IMR-90 (cell line): ENCODE measurements around the gene ADM5. TPM values are rescaled to one million over a fixed set of nuclear protein-coding genes. Genes with fewer than 3 reads are reported as not detected.

ENCODE experiments used
- ATAC-seq: fragments of 200-7000 bp; cut with Tn5 transposase; 2 replicates; pipeline ENCODE4 v1.9.1; 2020; ENCODE audit warnings: low read depth, mild to moderate bottlenecking, moderate library complexity
- BruUV-seq: library from RNA; stranded (reverse); fragments of 400-500 nt; replicated peaks from 2 replicates; lab custom pipeline; 2021; lab: Mats Ljungman, UMichigan
- CTCF ChIA-PET: fragments of 300-600 bp; formaldehyde crosslinking; extraction: SDS; loops from one replicate; lab custom pipeline; 2021; ENCODE audit warnings: antibody characterized with exemption; lab: Yijun Ruan, JAX
- POLR2A ChIA-PET: fragments of 300-600 bp; sonication (Branson Sonifier 250); formaldehyde crosslinking; loops from one replicate; lab custom pipeline; 2022; ENCODE audit warnings: antibody characterized with exemption; ENCODE audit not compliant: unreplicated experiment; lab: Charles Lee
- DNase-seq: peaks from one replicate; pipeline ENCODE4 v3.0.0; 2013
- H2AFZ ChIP-seq: replicated peaks from 2 replicates; pipeline ENCODE3; 2013; ENCODE audit warnings: low read length, mild to moderate bottlenecking; ENCODE audit not compliant: poor library complexity
- H2AK5ac ChIP-seq: 2 replicates; pipeline ENCODE4 v1.6.1; 2013; ENCODE audit warnings: low read depth, low read length, inconsistent platforms
- H2AK9ac ChIP-seq: replicated peaks from 2 replicates; pipeline ENCODE3; 2013; ENCODE audit warnings: mild to moderate bottlenecking, low read depth, low read length, moderate library complexity; ENCODE audit not compliant: poor library complexity
- H2BK120ac ChIP-seq: 2 replicates; pipeline ENCODE4 v1.6.1; 2013; ENCODE audit warnings: low read depth, low read length, inconsistent platforms
- H2BK15ac ChIP-seq: 3 replicates; pipeline ENCODE4 v1.6.1; 2013; ENCODE audit warnings: low read depth, low read length, inconsistent platforms
- H2BK20ac ChIP-seq: 2 replicates; pipeline ENCODE4 v1.6.1; 2013; ENCODE audit warnings: low read depth, mild to moderate bottlenecking, inconsistent platforms, low read length, moderate library complexity
- H2BK5ac ChIP-seq: 2 replicates; pipeline ENCODE4 v1.6.1; 2013; ENCODE audit warnings: mild to moderate bottlenecking, low read depth, low read length, inconsistent platforms; ENCODE audit not compliant: poor library complexity, severe bottlenecking
- H3K14ac ChIP-seq: replicated peaks from 2 replicates; pipeline ENCODE4 v1.6.1; 2013; ENCODE audit warnings: low read depth, low read length, inconsistent platforms
- H3K18ac ChIP-seq: 2 replicates; pipeline ENCODE4 v1.6.1; 2013; ENCODE audit warnings: low read depth, low read length, control low read depth
- H3K23ac ChIP-seq: 2 replicates; pipeline ENCODE4 v1.6.1; 2013; ENCODE audit warnings: low read depth, low read length, inconsistent platforms
- H3K27ac ChIP-seq: 2 replicates; pipeline ENCODE4 v1.5.1; 2013; ENCODE audit warnings: mild to moderate bottlenecking, control low read depth, low read length; ENCODE audit not compliant: insufficient read depth
- H3K27me3 ChIP-seq: 2 replicates; pipeline ENCODE4 v1.6.1; 2013; ENCODE audit warnings: low read length; ENCODE audit not compliant: control insufficient read depth, insufficient read depth
- H3K36me3 ChIP-seq: 2 replicates; pipeline ENCODE4 v1.6.1; 2013; ENCODE audit warnings: low read length, mixed read lengths; ENCODE audit not compliant: control insufficient read depth, insufficient read depth
- H3K4ac ChIP-seq: 2 replicates; pipeline ENCODE4 v1.6.1; 2013; ENCODE audit warnings: low read depth, low read length, inconsistent platforms
- H3K4me1 ChIP-seq: 2 replicates; pipeline ENCODE4 v1.6.1; 2013; ENCODE audit warnings: low read length, mixed read lengths; ENCODE audit not compliant: control insufficient read depth, insufficient read depth
- H3K4me2 ChIP-seq: 2 replicates; pipeline ENCODE4 v1.6.1; 2013; ENCODE audit warnings: low read depth, mild to moderate bottlenecking, control low read depth, low read length, moderate library complexity
- H3K4me3 ChIP-seq: 2 replicates; pipeline ENCODE4 v1.5.1; 2013; ENCODE audit warnings: low read depth, mild to moderate bottlenecking, control low read depth, low read length, moderate library complexity; ENCODE audit not compliant: insufficient read depth
- H3K56ac ChIP-seq: 2 replicates; pipeline ENCODE4 v1.6.1; 2013; ENCODE audit warnings: low read length, inconsistent platforms; ENCODE audit not compliant: insufficient read depth; ENCODE audit errors: extremely low read depth
- H3K79me1 ChIP-seq, 2 experiments: 2 replicates each; pipeline ENCODE4 v1.6.1; 2013; ENCODE audit warnings: low read length in 2 of 2, inconsistent platforms in 1 of 2, low read depth in 1 of 2
- H3K9ac ChIP-seq: 2 replicates; pipeline ENCODE4 v1.6.1; 2013; ENCODE audit warnings: low read depth, low read length, control low read depth
- H3K9me1 ChIP-seq: 2 replicates; pipeline ENCODE4 v1.6.1; 2013; ENCODE audit warnings: low read length, inconsistent platforms; ENCODE audit not compliant: insufficient read depth
- H3K9me3 ChIP-seq: 2 replicates; pipeline ENCODE4 v1.6.1; 2013; ENCODE audit warnings: low read length; ENCODE audit not compliant: control insufficient read depth, insufficient read depth
- H4K20me1 ChIP-seq: 2 replicates; pipeline ENCODE4 v1.6.1; 2013; ENCODE audit warnings: low read length, inconsistent platforms; ENCODE audit not compliant: insufficient read depth
- H4K5ac ChIP-seq: 2 replicates; pipeline ENCODE4 v1.6.1; 2013; ENCODE audit warnings: mild to moderate bottlenecking, low read depth, low read length, control low read depth
- H4K8ac ChIP-seq, 2 experiments: 2 replicates each; pipeline ENCODE4 v1.6.1; 2013; ENCODE audit warnings: low read depth in 2 of 2, low read length in 2 of 2, control low read depth in 1 of 2, inconsistent platforms in 1 of 2
- H4K91ac ChIP-seq: 2 replicates; pipeline ENCODE4 v1.6.1; 2013; ENCODE audit warnings: low read depth, low read length, inconsistent platforms; ENCODE audit not compliant: insufficient read depth
- BHLHE40 ChIP-seq: fragments of 150-350 bp; IDR thresholded peaks from 2 replicates; pipeline ENCODE4 v1.6.1; 2016; ENCODE audit warnings: mild to moderate bottlenecking, low read depth, low read length
- CEBPB ChIP-seq: IDR thresholded peaks from 2 replicates; pipeline ENCODE4 v1.6.1; 2012; ENCODE audit warnings: low read depth, low read length, improper control_type of control experiment
- CHD1 ChIP-seq: IDR thresholded peaks from 2 replicates; pipeline ENCODE4 v1.6.1; 2012; ENCODE audit warnings: low read depth, low read length, improper control_type of control experiment
- FOS ChIP-seq: fragments of 150-350 bp; IDR thresholded peaks from 2 replicates; pipeline ENCODE4 v1.6.1; 2016; ENCODE audit warnings: low read depth, low read length
- MAFK ChIP-seq: IDR thresholded peaks from 2 replicates; pipeline ENCODE4 v1.6.1; 2012; ENCODE audit warnings: low read depth, low read length, improper control_type of control experiment
- MAZ ChIP-seq: IDR thresholded peaks from 2 replicates; pipeline ENCODE4 v1.6.1; 2012; ENCODE audit warnings: low read depth, mild to moderate bottlenecking, low read length, improper control_type of control experiment, moderate library complexity, borderline replicate concordance
- MXI1 ChIP-seq: IDR thresholded peaks from 2 replicates; pipeline ENCODE4 v1.6.1; 2012; ENCODE audit warnings: low read depth, mild to moderate bottlenecking, low read length, moderate library complexity, borderline replicate concordance
- POLR2A ChIP-seq: IDR thresholded peaks from 2 replicates; pipeline ENCODE4 v1.6.1; 2012; ENCODE audit warnings: mild to moderate bottlenecking, low read depth, low read length
- RAD21 ChIP-seq: IDR thresholded peaks from 2 replicates; pipeline ENCODE4 v1.6.1; 2012; ENCODE audit warnings: low read length, improper control_type of control experiment
- RFX5 ChIP-seq: IDR thresholded peaks from 2 replicates; pipeline ENCODE4 v1.8.0; 2012; ENCODE audit warnings: low read depth, mild to moderate bottlenecking, low read length, moderate library complexity
- USF2 ChIP-seq: fragments of 150-350 bp; IDR thresholded peaks from 2 replicates; pipeline ENCODE4 v1.6.1; 2017; ENCODE audit warnings: mild to moderate bottlenecking, antibody characterized with exemption, low read length, low read depth
- WGBS, 2 experiments: methylation state at CpG; one replicate each; pipeline versions ENCODE4 v1.1.5 to v1.1.7; 2013; ENCODE audit warnings: missing lambda C conversion rate in 2 of 2; ENCODE audit not compliant: insufficient read length in 1 of 2; ENCODE audit errors: extremely low coverage in 2 of 2; 5-methylcytosine and 5-hydroxymethylcytosine counted together
- dilution Hi-C: fragments of 300-500 bp; cut with HindIII; formaldehyde crosslinking; loops from one replicate; pipeline ENCODE4 v1.14.3; 2018; ENCODE audit warnings: low sequenced_read_pairs; ENCODE audit not compliant: unreplicated experiment
- in situ Hi-C: fragments of 300-500 bp; cut with MboI; formaldehyde crosslinking; loops from 3 replicates; pipeline ENCODE4 v1.14.3; 2019; ENCODE audit warnings: low sequenced_read_pairs, inconsistent platforms, mixed read lengths
- intact Hi-C: fragments of 100-400 bp; cut with micrococcal nuclease; formaldehyde crosslinking; loops from 2 replicates; pipeline ENCODE4 v1.10.0; 2022
- polyA plus RNA-seq, 3 experiments: library from polyadenylated mRNA; depleted of rRNA; stranded (reverse); fragments of >200 nt; gene quantifications; 2 replicates each; pipeline ENCODE4 v1.2.3, GENCODE V29; 2012; ENCODE audit warnings: low replicate concordance in 1 of 3
- total RNA-seq: library from RNA; depleted of rRNA; stranded (reverse); fragments of >200 nt; gene quantifications from 2 replicates; pipeline ENCODE4 v1.2.3, GENCODE V29; 2012
- TF ChIP-seq, protein P1 (sequence below): conservative IDR thresholded peaks from 2 replicates; pipeline ENCODE4 v1.5.1; 2012; ENCODE audit warnings: mild to moderate bottlenecking, low read depth, low read length, improper control_type of control experiment

Gene ADM5
- total and polyA plus RNA-seq, 2 of the 4 experiments (the other 2 are of a cell fraction) = 0.18 to 0.99 TPM

DNA sequence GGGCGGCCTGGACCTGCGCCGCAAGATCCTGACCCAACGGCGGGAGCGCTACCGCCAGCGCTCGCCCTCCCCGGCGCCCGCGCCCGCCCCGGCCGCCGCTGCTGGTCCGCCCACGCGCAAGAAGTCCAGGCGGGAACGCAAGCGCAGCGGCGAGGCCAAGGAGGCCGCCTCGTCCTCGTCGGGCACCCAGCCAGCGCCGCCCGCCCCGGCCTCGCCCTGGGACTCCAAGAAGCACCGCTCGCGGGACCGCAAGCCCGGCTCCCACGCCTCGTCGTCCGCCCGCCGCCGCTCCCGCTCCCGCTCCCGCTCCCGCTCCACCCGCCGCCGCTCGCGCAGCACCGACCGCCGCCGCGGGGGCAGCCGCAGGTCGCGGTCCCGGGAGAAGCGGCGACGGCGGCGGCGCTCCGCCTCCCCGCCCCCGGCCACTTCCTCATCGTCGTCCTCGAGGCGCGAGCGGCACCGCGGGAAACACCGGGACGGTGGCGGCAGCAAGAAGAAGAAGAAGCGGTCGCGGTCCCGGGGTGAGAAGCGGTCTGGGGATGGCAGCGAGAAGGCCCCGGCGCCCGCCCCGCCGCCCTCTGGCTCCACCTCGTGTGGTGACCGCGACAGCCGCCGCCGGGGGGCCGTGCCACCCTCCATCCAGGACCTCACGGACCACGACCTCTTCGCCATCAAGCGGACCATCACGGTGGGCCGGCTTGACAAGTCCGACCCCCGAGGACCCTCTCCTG, 37.4 kb upstream of the ADM5 start:
- CTCF ChIA-PET = no interaction called here

More for the DNA sequence above, 37.4 kb upstream of the ADM5 start:
- Histone ChIP-seq H3K4me3 (no peak overlapping the region), H2AFZ (no peak overlapping the region), H3K79me1 (peaks cover 28 to 58% of the 10 kb centered on the region in 2 experiments), H4K8ac (no peak overlapping the region), H3K9me1 (no peaks in the 10 kb centered on the region), H3K23ac (no peak overlapping the region), H2AK5ac (no peak overlapping the region), H4K5ac (no peak overlapping the region), H3K14ac (no peak overlapping the region), H3K27me3 (no peaks in the 10 kb centered on the region), H3K9me3 (no peaks in the 10 kb centered on the region), H3K4me2 (no peak overlapping the region), H3K56ac (no peak overlapping the region), H3K9ac (no peak overlapping the region), H3K4me1 (no peaks in the 10 kb centered on the region), H3K36me3 (peaks cover 77% of the 10 kb centered on the region), H2BK15ac (no peak overlapping the region), H3K4ac (no peak overlapping the region), H4K91ac (no peak overlapping the region), H2AK9ac (no peak overlapping the region), H3K18ac (no peak overlapping the region), H3K27ac (no peak overlapping the region), H2BK120ac (no peak overlapping the region), H2BK5ac (no peak overlapping the region), H4K20me1 (peaks cover 36% of the 10 kb centered on the region), H2BK20ac (no peak overlapping the region)
- in situ Hi-C loops (no loop called here), dilution Hi-C loops (no loop called here), intact Hi-C loops (no loop called here)
- 96% methylated on average over 71 of the region's 110 CpGs; no CpG with 5 or more reads in 1 of the 2 experiments for whole genome bisulfite sequencing, 2 experiments
- no peak for ATAC-seq
- no peak for DNase-seq
- TF ChIP-seq FOS = no peak
- TF ChIP-seq, protein P1, sequence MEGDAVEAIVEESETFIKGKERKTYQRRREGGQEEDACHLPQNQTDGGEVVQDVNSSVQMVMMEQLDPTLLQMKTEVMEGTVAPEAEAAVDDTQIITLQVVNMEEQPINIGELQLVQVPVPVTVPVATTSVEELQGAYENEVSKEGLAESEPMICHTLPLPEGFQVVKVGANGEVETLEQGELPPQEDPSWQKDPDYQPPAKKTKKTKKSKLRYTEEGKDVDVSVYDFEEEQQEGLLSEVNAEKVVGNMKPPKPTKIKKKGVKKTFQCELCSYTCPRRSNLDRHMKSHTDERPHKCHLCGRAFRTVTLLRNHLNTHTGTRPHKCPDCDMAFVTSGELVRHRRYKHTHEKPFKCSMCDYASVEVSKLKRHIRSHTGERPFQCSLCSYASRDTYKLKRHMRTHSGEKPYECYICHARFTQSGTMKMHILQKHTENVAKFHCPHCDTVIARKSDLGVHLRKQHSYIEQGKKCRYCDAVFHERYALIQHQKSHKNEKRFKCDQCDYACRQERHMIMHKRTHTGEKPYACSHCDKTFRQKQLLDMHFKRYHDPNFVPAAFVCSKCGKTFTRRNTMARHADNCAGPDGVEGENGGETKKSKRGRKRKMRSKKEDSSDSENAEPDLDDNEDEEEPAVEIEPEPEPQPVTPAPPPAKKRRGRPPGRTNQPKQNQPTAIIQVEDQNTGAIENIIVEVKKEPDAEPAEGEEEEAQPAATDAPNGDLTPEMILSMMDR = no peak
- TF ChIP-seq POLR2A = no peak
- TF ChIP-seq BHLHE40 = no peak
- no peak for TF ChIP-seq MAFK
- TF ChIP-seq RAD21 = no peak
- TF ChIP-seq MAZ = no peak
- no peak for TF ChIP-seq CHD1
- TF ChIP-seq RFX5 = no peak
- no peak for TF ChIP-seq USF2
- TF ChIP-seq MXI1 = no peak
- no peak for TF ChIP-seq CEBPB
- BruUV-seq = no TSS peak
- POLR2A ChIA-PET = no interaction called here
